Activated naive CD8-positive, alpha-beta T cell treated with anti-CD3 and anti-CD28 coated beads for 36 hours (primary cell): ENCODE measurements around the gene GEMIN8. TPM values are rescaled to one million over a fixed set of nuclear protein-coding genes. Genes with fewer than 3 reads are reported as not detected.

ENCODE experiments used
- DNase-seq: peaks from one replicate; pipeline ENCODE4 v3.0.0; 2021
- H3K27ac Mint-ChIP-seq: one replicate; pipeline ENCODE4 v1.8.0; 2022; ENCODE audit warnings: mild to moderate bottlenecking, moderate library complexity, mixed read lengths
- H3K27me3 Mint-ChIP-seq: one replicate; pipeline ENCODE4 v1.8.0; 2022; ENCODE audit warnings: mild to moderate bottlenecking, mixed read lengths
- H3K36me3 Mint-ChIP-seq: one replicate; pipeline ENCODE4 v1.8.0; 2021; ENCODE audit warnings: mild to moderate bottlenecking, mixed read lengths
- H3K4me1 Mint-ChIP-seq: one replicate; pipeline ENCODE4 v1.8.0; 2021; ENCODE audit warnings: mixed read lengths
- H3K4me3 Mint-ChIP-seq: one replicate; pipeline ENCODE4 v1.8.0; 2022; ENCODE audit warnings: mild to moderate bottlenecking, moderate library complexity, mixed read lengths
- H3K9me3 Mint-ChIP-seq: one replicate; pipeline ENCODE4 v1.8.0; 2022; ENCODE audit warnings: mixed read lengths
- total RNA-seq, 2 experiments: library from RNA; stranded (reverse); gene quantifications; one replicate each; pipeline ENCODE4 v1.2.3, GENCODE V29; 2021

Gene GEMIN8
- total RNA-seq, 2 experiments from 2014 or later: 12.0 to 12.4 TPM

DNA sequence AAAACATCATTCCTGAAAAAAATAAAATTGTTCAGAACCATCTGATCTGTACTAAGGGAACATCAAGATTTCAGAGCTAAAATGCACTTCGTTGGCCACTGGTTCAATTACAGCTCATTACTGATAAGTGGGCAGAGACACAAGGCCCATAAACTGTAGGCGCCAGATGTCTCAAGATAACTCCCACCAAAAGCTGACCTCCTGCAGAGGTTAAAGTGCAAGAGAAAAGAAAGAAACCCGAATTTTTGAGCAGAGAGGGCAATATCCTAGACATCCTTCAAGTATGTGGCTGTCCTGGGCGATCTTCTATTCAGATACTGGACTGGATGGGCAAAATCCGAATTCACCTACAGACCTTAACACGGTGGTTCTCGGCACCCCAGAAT, 660 bp downstream of the GEMIN8 start:
- peak overlapping the region; percentile 97 for H3K4me3 Mint-ChIP-seq
- H3K27ac Mint-ChIP-seq: peak overlapping the region; percentile 100
- H3K4me1 Mint-ChIP-seq: peaks cover 18% of the 10 kb centered on the region
- H3K27me3 Mint-ChIP-seq: peaks cover 5% of the 10 kb centered on the region
- no peaks in the 10 kb centered on the region for H3K9me3 Mint-ChIP-seq
- H3K36me3 Mint-ChIP-seq: peaks cover 1% of the 10 kb centered on the region
- DNase-seq: no peak

DNA sequence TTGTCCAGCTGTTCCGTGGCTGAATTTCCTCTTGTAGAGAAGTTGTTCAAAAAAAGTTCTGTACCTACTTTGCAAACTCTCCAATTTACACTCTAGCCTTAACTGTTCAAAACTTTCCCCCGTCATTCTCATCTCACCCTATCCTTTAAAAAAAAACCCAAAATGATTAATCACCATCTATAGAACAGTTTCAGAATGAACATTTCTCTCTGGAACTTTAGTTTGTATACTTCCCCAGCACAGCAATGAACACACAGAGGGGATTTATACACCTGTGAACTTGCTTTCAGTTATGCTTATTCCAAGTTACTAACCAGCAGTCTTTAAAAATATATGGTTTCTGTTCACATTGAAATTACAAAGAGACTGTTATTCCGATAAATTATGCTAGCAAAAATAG, 1.2 kb downstream of the GEMIN8 start:
- Mint-ChIP-seq H3K9me3 (no peaks in the 10 kb centered on the region), H3K27ac (peak overlapping the region; percentile 100), H3K4me1 (peaks cover 18% of the 10 kb centered on the region), H3K4me3 (peak overlapping the region; percentile 97), H3K27me3 (no peaks in the 10 kb centered on the region), H3K36me3 (peaks cover 1% of the 10 kb centered on the region)
- no peak for DNase-seq

DNA sequence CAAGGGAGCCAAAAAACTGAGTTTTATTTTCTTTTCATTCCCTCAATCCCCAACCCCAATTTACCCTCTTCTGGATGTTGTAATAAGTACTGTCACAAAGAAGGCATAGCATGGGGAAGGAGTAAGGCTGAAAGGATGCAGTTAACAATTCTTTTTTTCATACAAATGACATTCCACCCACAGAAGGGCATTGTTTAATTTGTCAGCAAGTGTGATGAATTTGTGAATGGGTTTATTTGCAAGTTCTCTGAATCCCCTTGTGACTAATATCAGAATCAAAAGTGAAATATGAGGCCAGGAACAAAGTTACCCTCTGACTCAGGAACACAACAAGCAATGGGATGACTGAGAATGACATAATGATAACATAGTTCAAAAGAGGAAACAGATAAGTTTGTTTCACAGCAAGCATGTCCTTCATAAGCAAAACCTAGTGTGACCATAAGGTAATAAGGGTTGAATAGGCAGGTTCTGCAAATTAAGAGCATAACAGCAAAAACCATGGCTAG, 2.1 kb downstream of the GEMIN8 start:
- no peaks in the 10 kb centered on the region for H3K27me3 Mint-ChIP-seq
- H3K27ac Mint-ChIP-seq: peak overlapping the region; percentile 100
- peak overlapping the region; percentile 2 for H3K4me3 Mint-ChIP-seq
- peaks cover 1% of the 10 kb centered on the region for H3K36me3 Mint-ChIP-seq
- H3K9me3 Mint-ChIP-seq: no peaks in the 10 kb centered on the region
- peaks cover 18% of the 10 kb centered on the region for H3K4me1 Mint-ChIP-seq
- DNase-seq: no peak

DNA sequence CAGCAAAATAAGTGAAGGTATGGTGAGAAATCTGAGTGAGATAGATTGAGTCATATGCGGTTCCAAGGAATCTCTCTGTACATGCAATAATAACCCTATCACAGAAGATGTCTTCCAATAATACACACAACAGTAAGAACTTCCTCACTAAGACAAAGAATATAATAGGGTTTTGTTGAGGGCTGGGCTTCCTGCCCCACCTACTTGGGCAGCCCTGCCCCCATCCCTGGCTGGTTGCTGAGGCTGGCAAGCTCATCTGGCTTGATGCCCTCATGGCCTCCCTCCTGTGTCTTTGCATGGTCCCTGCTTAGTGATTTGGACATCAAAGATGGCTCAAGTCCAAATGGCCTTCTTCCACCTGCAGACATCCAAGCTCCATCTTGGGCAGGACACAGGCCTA, 2.7 kb downstream of the GEMIN8 start:
- H3K36me3 Mint-ChIP-seq: peaks cover 5% of the 10 kb centered on the region
- DNase-seq: no peak
- peaks cover 18% of the 10 kb centered on the region for H3K4me1 Mint-ChIP-seq
- H3K27ac Mint-ChIP-seq: peak overlapping the region; percentile 81
- no peaks in the 10 kb centered on the region for H3K27me3 Mint-ChIP-seq
- no peaks in the 10 kb centered on the region for H3K9me3 Mint-ChIP-seq
- no peak overlapping the region for H3K4me3 Mint-ChIP-seq

- no peaks in the 10 kb centered on the region for H3K27me3 Mint-ChIP-seq
- peaks cover 18% of the 10 kb centered on the region for H3K4me1 Mint-ChIP-seq
- H3K36me3 Mint-ChIP-seq: peaks cover 5% of the 10 kb centered on the region
- no peaks in the 10 kb centered on the region for H3K9me3 Mint-ChIP-seq
- H3K4me3 Mint-ChIP-seq: no peak overlapping the region
- H3K27ac Mint-ChIP-seq: no peak overlapping the region
- DNase-seq: no peak
Observed at GRCh38 chrX:14026121-14026520, 3.6 kb downstream of the GEMIN8 start.

DNA sequence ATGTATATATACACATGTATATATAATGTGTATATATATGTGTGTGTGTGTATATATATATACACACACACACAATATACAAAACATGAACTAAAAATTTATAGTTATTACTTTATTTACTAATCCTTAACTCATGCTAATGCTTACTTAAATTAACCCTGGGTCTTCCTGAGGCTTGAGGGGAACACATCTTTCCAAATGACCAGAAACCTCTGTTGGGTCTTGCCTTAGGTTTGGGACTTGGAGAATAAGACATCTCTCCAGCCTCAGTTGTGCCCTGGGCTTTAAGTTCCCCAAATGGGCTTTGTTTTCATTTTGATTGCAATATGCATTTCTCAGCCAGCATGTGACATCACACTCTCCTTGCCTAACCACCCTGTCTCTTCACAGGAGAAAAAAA, 7.7 kb downstream of the GEMIN8 start:
- Mint-ChIP-seq H3K4me1 (peaks cover 8% of the 10 kb centered on the region), H3K27ac (no peak overlapping the region), H3K36me3 (peaks cover 6% of the 10 kb centered on the region)

DNA sequence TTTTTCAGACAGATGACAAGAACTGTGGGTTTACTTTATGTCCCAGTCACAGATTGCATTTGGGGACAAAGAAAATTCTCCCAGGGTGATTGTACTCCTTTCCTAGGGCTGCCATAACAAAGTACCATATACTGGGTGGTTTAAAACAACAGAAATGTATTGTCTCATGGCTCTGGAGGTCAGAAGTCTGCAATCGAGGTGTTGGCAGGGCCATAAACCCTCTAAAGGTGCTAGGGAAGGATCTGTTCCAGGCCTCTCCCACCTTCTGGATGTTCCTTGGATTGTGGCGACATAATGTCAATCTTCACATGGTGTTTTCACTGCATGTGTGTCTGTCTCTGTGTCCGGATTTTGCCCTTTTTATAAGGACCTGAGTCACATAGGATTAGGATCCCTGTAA, 12.3 kb downstream of the GEMIN8 start:
- Mint-ChIP-seq H3K27me3 (no peaks in the 10 kb centered on the region), H3K4me3 (no peak overlapping the region), H3K27ac (no peak overlapping the region), H3K36me3 (peaks cover 17% of the 10 kb centered on the region), H3K9me3 (no peaks in the 10 kb centered on the region), H3K4me1 (peaks cover 15% of the 10 kb centered on the region)
- no peak for DNase-seq

More for the DNA sequence above, 7.7 kb downstream of the GEMIN8 start:
- H3K4me3 Mint-ChIP-seq: no peak overlapping the region
- DNase-seq: no peak
- no peaks in the 10 kb centered on the region for H3K9me3 Mint-ChIP-seq
- H3K27me3 Mint-ChIP-seq: no peaks in the 10 kb centered on the region

- Mint-ChIP-seq H3K27ac (peak overlapping the region; percentile 25), H3K27me3 (no peaks in the 10 kb centered on the region), H3K36me3 (peaks cover 14% of the 10 kb centered on the region), H3K9me3 (no peaks in the 10 kb centered on the region), H3K4me1 (peaks cover 15% of the 10 kb centered on the region), H3K4me3 (no peak overlapping the region)
- DNase-seq: no peak
Observed at GRCh38 chrX:14015941-14016340, 13.8 kb downstream of the GEMIN8 start.

DNA sequence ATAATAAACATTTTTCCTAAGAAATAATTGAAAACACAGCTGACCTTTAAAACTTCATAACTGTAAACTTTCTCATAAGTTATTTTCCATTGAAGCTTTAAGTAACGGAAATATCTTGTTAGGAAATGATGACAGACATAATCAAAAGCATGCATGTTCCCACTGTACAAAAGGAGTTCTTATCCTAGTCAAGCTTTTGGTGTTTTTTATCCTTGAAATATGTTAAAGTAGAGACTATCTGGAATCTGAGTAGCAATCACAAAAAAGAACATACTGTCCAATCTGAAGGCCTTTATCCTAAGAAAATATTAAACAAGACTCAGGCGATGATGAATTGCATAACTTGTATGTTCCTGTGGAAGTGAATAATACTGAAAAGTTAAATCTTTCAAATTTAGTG, 14.4 kb downstream of the GEMIN8 start:
- Mint-ChIP-seq H3K9me3 (no peaks in the 10 kb centered on the region), H3K36me3 (peaks cover 14% of the 10 kb centered on the region), H3K4me3 (no peak overlapping the region), H3K27ac (peak overlapping the region; percentile 25), H3K4me1 (peaks cover 15% of the 10 kb centered on the region), H3K27me3 (no peaks in the 10 kb centered on the region)
- DNase-seq: no peak

DNA sequence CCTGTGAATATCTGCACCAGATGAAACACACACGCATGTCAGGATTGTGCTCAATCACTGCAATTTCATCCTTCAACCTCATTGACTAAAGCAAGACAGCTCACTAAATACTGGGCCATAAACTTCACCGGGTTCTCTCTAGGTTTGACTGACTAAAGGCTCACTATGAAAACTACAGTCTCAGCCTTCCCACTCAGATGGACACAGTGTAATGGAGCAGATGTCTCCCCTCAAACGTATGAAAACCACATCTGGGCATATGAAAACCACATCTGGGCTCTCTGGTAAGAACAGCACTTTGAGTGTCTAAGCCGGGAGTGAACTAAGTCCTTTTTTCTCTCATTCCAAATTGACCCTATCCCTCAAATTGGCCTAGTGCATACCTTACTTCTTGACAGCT, 15.2 kb downstream of the GEMIN8 start:
- H3K4me1 Mint-ChIP-seq: peaks cover 15% of the 10 kb centered on the region
- H3K36me3 Mint-ChIP-seq: peaks cover 14% of the 10 kb centered on the region
- H3K27me3 Mint-ChIP-seq: no peaks in the 10 kb centered on the region
- H3K4me3 Mint-ChIP-seq: no peak overlapping the region
- H3K9me3 Mint-ChIP-seq: no peaks in the 10 kb centered on the region
- no peak overlapping the region for H3K27ac Mint-ChIP-seq
- no peak for DNase-seq

DNA sequence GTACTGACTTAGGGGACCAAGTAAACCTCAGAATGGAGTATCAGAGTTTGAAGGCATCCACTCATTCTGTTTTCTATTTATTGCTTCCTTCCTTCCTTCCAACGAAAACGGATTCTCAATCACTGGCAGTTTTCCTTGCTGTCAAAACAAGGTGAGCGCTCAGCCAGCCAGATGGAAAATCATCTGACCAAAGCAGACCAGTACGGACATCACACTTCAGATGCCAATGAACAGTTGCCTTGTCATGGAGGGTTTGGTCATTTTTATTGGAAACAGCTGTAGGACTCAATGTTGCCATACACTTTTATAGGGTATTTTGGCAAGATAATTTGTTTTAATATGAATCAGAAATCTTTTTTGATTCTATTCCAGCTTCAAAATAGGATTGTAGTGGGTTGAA, 16.6 kb downstream of the GEMIN8 start:
- H3K36me3 Mint-ChIP-seq: peaks cover 18% of the 10 kb centered on the region
- H3K4me3 Mint-ChIP-seq: no peak overlapping the region
- H3K4me1 Mint-ChIP-seq: peaks cover 15% of the 10 kb centered on the region
- H3K27me3 Mint-ChIP-seq: no peaks in the 10 kb centered on the region
- DNase-seq: no peak
- no peak overlapping the region for H3K27ac Mint-ChIP-seq
- no peaks in the 10 kb centered on the region for H3K9me3 Mint-ChIP-seq

- H3K27ac Mint-ChIP-seq: no peak overlapping the region
- no peak overlapping the region for H3K4me3 Mint-ChIP-seq
- H3K27me3 Mint-ChIP-seq: no peaks in the 10 kb centered on the region
- H3K9me3 Mint-ChIP-seq: no peaks in the 10 kb centered on the region
- H3K4me1 Mint-ChIP-seq: peaks cover 11% of the 10 kb centered on the region
- no peak for DNase-seq
- peaks cover 24% of the 10 kb centered on the region for H3K36me3 Mint-ChIP-seq
Observed at GRCh38 chrX:14010566-14010965, 19.1 kb downstream of the GEMIN8 start.

DNA sequence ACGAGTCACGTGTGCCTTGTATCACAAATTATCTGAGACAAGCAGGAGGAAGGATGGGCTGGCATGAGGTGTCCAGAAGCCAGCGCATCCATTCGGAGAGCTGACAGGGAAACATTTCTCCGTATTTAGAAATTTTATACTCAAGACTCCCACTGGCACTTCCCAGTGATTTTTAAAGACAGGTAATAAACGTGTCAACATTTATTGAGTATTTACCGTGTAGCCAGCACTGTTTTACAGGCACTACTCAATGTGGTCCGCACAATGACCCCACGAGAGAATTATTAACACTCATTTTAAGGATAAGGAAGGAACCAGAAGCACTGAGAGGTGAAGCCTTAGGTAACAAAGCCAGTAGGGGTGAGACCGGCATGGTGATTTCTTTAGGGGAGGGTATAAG, 23.2 kb downstream of the GEMIN8 start:
- no peak overlapping the region for H3K27ac Mint-ChIP-seq

DNA sequence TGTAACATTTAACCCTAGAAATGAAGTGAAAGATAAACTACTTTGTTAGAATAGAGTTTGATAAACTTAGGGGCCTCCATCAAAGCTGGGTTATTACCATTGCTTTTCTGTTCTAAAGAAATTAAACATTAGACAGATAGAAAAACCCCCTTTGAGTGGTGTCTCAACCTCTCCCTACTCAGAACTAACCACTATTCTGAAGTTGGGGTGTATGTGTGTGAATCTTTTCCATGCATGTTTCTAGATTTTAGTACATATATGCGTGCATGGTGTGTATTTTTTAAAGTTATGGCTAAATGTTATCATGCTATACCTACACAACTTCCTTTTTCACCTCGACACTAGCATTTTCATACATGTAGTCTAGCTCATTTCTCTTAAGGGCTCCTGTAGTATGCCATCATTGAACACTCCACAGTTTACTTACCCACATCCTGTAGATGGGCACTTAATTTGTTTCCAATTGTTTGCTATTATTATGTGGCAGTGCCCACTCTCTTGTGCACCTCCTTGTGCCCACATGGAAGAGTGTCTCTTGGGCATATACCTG, 25.7 kb downstream of the GEMIN8 start:
- no peak overlapping the region for H3K27ac Mint-ChIP-seq
- H3K4me1 Mint-ChIP-seq: peaks cover 3% of the 10 kb centered on the region
- DNase-seq: no peak
- no peak overlapping the region for H3K4me3 Mint-ChIP-seq
- H3K36me3 Mint-ChIP-seq: peaks cover 24% of the 10 kb centered on the region
- no peaks in the 10 kb centered on the region for H3K27me3 Mint-ChIP-seq
- H3K9me3 Mint-ChIP-seq: no peaks in the 10 kb centered on the region

More for the DNA sequence above, 23.2 kb downstream of the GEMIN8 start:
- H3K4me1 Mint-ChIP-seq: peaks cover 3% of the 10 kb centered on the region
- no peaks in the 10 kb centered on the region for H3K9me3 Mint-ChIP-seq
- DNase-seq: no peak
- H3K4me3 Mint-ChIP-seq: no peak overlapping the region
- peaks cover 24% of the 10 kb centered on the region for H3K36me3 Mint-ChIP-seq
- no peaks in the 10 kb centered on the region for H3K27me3 Mint-ChIP-seq

DNA sequence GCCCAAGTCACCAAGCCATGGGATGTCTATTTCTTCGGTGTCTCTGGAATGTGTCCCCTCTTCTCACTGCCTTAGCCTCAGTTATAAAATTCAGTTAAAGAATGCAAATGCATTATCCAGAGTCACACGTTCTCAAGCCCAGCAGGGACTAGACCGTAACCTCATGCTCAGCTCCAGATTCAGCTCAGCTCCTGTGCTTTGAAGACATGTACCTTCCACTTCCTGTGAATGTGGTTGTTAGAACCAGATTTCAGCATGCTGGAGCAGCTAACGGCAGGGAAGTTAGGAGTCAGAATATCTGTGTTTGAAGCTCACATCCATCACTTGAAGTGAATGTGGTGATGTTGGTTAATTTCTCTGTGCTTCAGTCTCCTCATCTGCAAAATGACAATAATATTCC, 26.7 kb downstream of the GEMIN8 start:
- no peak overlapping the region for H3K4me3 Mint-ChIP-seq
- no peaks in the 10 kb centered on the region for H3K9me3 Mint-ChIP-seq
- peaks cover 3% of the 10 kb centered on the region for H3K4me1 Mint-ChIP-seq
- no peak overlapping the region for H3K27ac Mint-ChIP-seq
- no peaks in the 10 kb centered on the region for H3K27me3 Mint-ChIP-seq
- DNase-seq: no peak
- peaks cover 20% of the 10 kb centered on the region for H3K36me3 Mint-ChIP-seq

GRCh38 chrX:13996650-13997049, 33.0 kb downstream of the GEMIN8 start:
- H3K27me3 Mint-ChIP-seq: no peaks in the 10 kb centered on the region
- no peaks in the 10 kb centered on the region for H3K36me3 Mint-ChIP-seq
- no peak for DNase-seq
- H3K4me3 Mint-ChIP-seq: no peak overlapping the region
- H3K9me3 Mint-ChIP-seq: no peaks in the 10 kb centered on the region
- H3K4me1 Mint-ChIP-seq: no peaks in the 10 kb centered on the region
- no peak overlapping the region for H3K27ac Mint-ChIP-seq
